ENCODE results near the gene SLC26A3. TPM values are rescaled to one million over a fixed set of nuclear protein-coding genes. Genes with fewer than 3 reads are reported as not detected.

The SLC26A3 gene
- total RNA-seq, 2 donors from 2014 or later = not detected

Other genes with a start within 250 kb of the SLC26A3 start
- 10 to 100 TPM; 41.8 to 50.2 TPM for gene COG5, start 239.3 kb downstream of the SLC26A3 start, total RNA-seq
- 1 to 10 TPM; 5.4 to 6.6 TPM for gene DUS4L, start 239.3 kb downstream of the SLC26A3 start, total RNA-seq
- gene BCAP29, start 223.0 kb downstream of the SLC26A3 start, total RNA-seq = 100 to 1,000 TPM in 1 of 2 donors, 10 to 100 TPM in 1; 60.8 to 108 TPM
- gene SLC26A4, start 142.4 kb downstream of the SLC26A3 start, total RNA-seq = under 1 TPM; 0.57 to 0.60 TPM
- 10 to 100 TPM; 18.6 to 20.7 TPM for gene CBLL1, start 59.1 kb downstream of the SLC26A3 start, total RNA-seq
- gene DLD, start 88.0 kb upstream of the SLC26A3 start, total RNA-seq = 10 to 100 TPM; 60.4 to 60.9 TPM
- 100 to 1,000 TPM; 109 to 176 TPM for gene LAMB1, start 199.9 kb upstream of the SLC26A3 start, total RNA-seq

All from posterior vena cava (tissue), 2 donors.